ENCODE results near the gene ALK.

ALK gene

GRCh38 chr2:29440921-29441623 is 480.3 kb downstream of the ALK start:
- no peak overlapping the region for H3K4me3 Mint-ChIP-seq
- H3K9me3 Mint-ChIP-seq: no peaks in the 10 kb centered on the region
- DNase-seq (no peak), ATAC-seq (no peak)
- H3K27me3 Mint-ChIP-seq: peaks cover 2% of the 10 kb centered on the region
- H3K36me3 Mint-ChIP-seq (ENCODE audit: low read depth): no peaks in the 10 kb centered on the region
- no peaks in the 10 kb centered on the region for H3K4me1 Mint-ChIP-seq
- no peak overlapping the region for H3K27ac Mint-ChIP-seq

- Mint-ChIP-seq H3K27ac (no peak overlapping the region), H3K27me3 (peaks cover 2% of the 10 kb centered on the region), H3K4me3 (no peak overlapping the region), H3K36me3 (ENCODE audit: low read depth) (no peaks in the 10 kb centered on the region), H3K4me1 (no peaks in the 10 kb centered on the region), H3K9me3 (no peaks in the 10 kb centered on the region)
- ATAC-seq: no peak
- no peak for DNase-seq
Observed at GRCh38 chr2:29433920-29434319, 487.5 kb downstream of the ALK start.

- H3K9me3 Mint-ChIP-seq: no peaks in the 10 kb centered on the region
- H3K4me1 Mint-ChIP-seq: no peaks in the 10 kb centered on the region
- H3K36me3 Mint-ChIP-seq (ENCODE audit: low read depth): no peaks in the 10 kb centered on the region
- DNase-seq (no peak), ATAC-seq (no peak)
- no peak overlapping the region for H3K27ac Mint-ChIP-seq
- peaks cover 2% of the 10 kb centered on the region for H3K27me3 Mint-ChIP-seq
- no peak overlapping the region for H3K4me3 Mint-ChIP-seq
Observed at GRCh38 chr2:29433128-29433527, 488.3 kb downstream of the ALK start.

DNA sequence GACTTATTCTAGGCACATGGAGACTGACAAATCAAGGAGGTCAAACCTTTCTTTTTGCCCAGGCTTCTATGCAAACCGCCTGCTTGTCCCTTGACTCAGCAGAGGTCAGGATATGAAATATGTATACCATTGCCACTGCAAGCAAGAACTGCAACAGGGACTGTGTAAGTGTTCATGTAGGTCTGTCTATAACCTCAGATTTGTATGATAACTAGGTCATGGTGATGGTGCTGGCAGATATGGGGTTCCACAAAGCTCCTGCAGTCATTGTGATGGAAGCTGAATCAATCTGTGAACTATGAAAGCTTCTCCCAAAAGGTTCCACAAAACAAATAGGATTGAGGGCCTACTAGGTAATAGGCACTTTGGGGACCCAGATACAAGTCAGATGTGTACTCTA is 489.9 kb downstream of the ALK start:
- no peaks in the 10 kb centered on the region for H3K4me1 Mint-ChIP-seq
- peaks cover 2% of the 10 kb centered on the region for H3K27me3 Mint-ChIP-seq
- DNase-seq (no peak), ATAC-seq (no peak)
- no peak overlapping the region for H3K4me3 Mint-ChIP-seq
- H3K27ac Mint-ChIP-seq: no peak overlapping the region
- no peaks in the 10 kb centered on the region for H3K9me3 Mint-ChIP-seq
- H3K36me3 Mint-ChIP-seq (ENCODE audit: low read depth): no peaks in the 10 kb centered on the region

DNA sequence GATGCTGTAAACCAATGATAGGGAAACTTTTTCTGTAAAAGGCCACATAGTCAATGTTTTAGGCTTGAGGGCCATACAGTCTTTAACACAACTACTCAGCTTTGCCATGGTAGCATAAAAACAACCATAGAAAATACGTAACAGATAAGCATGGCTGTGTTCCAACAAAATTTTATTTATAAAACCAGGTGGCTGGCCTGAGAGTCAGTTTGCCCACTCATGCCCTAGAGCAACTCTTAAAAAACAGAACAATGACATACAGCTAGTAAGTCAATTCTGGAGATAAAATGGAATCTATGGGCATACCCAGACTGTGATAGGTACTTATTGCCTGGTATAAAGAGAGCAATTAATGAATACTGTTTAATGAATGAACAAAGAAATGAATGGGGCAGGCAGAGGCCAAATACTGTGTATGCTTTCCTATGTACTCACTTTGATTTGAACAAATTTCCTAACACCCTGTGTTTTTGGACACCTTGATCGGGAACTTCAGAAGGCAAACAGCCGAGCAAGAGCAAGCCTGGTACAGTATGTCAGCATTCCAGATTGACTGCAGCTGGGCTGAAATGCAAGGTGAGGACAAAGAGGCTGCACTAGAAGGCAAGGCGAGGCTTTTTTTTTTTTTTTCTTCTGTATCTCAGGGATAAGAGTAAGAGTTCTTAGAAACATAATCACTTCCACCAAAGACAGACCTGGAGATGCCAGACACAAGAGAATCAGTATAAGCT is 490.8 kb downstream of the ALK start:
- peaks cover 2% of the 10 kb centered on the region for H3K27me3 Mint-ChIP-seq
- H3K27ac Mint-ChIP-seq: no peak overlapping the region
- H3K36me3 Mint-ChIP-seq (ENCODE audit: low read depth): no peaks in the 10 kb centered on the region
- DNase-seq (no peak), ATAC-seq (no peak)
- no peaks in the 10 kb centered on the region for H3K9me3 Mint-ChIP-seq
- H3K4me1 Mint-ChIP-seq: no peaks in the 10 kb centered on the region
- no peak overlapping the region for H3K4me3 Mint-ChIP-seq

- no peak overlapping the region for H3K4me3 Mint-ChIP-seq
- H3K36me3 Mint-ChIP-seq (ENCODE audit: low read depth): no peaks in the 10 kb centered on the region
- ATAC-seq (no peak), DNase-seq (no peak)
- H3K27ac Mint-ChIP-seq: no peak overlapping the region
- no peaks in the 10 kb centered on the region for H3K4me1 Mint-ChIP-seq
- H3K27me3 Mint-ChIP-seq: peaks cover 3% of the 10 kb centered on the region
- H3K9me3 Mint-ChIP-seq: no peaks in the 10 kb centered on the region
Observed at GRCh38 chr2:29426354-29426753, 495.0 kb downstream of the ALK start.

DNA sequence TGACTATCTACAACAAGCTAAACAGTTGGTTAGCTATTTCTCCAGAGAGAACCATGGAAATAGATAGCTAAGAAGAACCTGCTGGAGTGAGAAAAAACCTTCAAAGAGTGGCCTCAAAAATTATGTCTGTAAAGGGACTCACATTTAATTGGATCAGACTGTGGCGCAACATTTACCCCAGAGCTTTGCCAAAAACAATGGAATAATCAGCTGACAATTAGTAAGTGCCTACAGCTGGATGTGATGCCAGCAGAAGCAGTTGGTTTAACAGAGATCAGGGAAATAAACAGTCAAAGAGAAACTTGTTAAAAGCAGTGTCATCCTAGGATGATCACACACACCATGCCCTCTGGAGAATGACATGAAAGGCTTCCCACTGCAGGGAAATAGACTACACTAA is 495.5 kb downstream of the ALK start:
- H3K4me1 Mint-ChIP-seq: no peaks in the 10 kb centered on the region
- no peak for ATAC-seq
- no peak overlapping the region for H3K4me3 Mint-ChIP-seq
- H3K9me3 Mint-ChIP-seq: no peaks in the 10 kb centered on the region
- no peaks in the 10 kb centered on the region for H3K36me3 Mint-ChIP-seq (ENCODE audit: low read depth)
- H3K27me3 Mint-ChIP-seq: peaks cover 3% of the 10 kb centered on the region
- DNase-seq: no peak
- no peak overlapping the region for H3K27ac Mint-ChIP-seq

GRCh38 chr2:29423061-29423666 is 498.2 kb downstream of the ALK start:
- no peaks in the 10 kb centered on the region for H3K36me3 Mint-ChIP-seq (ENCODE audit: low read depth)
- H3K9me3 Mint-ChIP-seq: no peaks in the 10 kb centered on the region
- peaks cover 6% of the 10 kb centered on the region for H3K27me3 Mint-ChIP-seq
- ATAC-seq (no peak), DNase-seq (no peak)
- no peak overlapping the region for H3K4me3 Mint-ChIP-seq
- H3K4me1 Mint-ChIP-seq: no peaks in the 10 kb centered on the region
- H3K27ac Mint-ChIP-seq: no peak overlapping the region

GRCh38 chr2:29420999-29421782 is 500.2 kb downstream of the ALK start:
- Mint-ChIP-seq H3K9me3 (no peaks in the 10 kb centered on the region), H3K27me3 (peaks cover 6% of the 10 kb centered on the region), H3K4me1 (no peaks in the 10 kb centered on the region), H3K36me3 (ENCODE audit: low read depth) (no peaks in the 10 kb centered on the region), H3K27ac (no peak overlapping the region), H3K4me3 (no peak overlapping the region)
- ATAC-seq (no peak), DNase-seq (no peak)

- DNase-seq (no peak), ATAC-seq (no peak)
- Mint-ChIP-seq H3K4me3 (no peak overlapping the region), H3K27me3 (peaks cover 6% of the 10 kb centered on the region), H3K36me3 (ENCODE audit: low read depth) (no peaks in the 10 kb centered on the region), H3K4me1 (no peaks in the 10 kb centered on the region), H3K27ac (no peak overlapping the region), H3K9me3 (no peaks in the 10 kb centered on the region)
Observed at GRCh38 chr2:29420464-29420863, 500.9 kb downstream of the ALK start.

- H3K4me3 Mint-ChIP-seq: no peak overlapping the region
- peaks cover 3% of the 10 kb centered on the region for H3K27me3 Mint-ChIP-seq
- H3K27ac Mint-ChIP-seq: no peak overlapping the region
- no peak for DNase-seq
- no peaks in the 10 kb centered on the region for H3K36me3 Mint-ChIP-seq (ENCODE audit: low read depth)
- ATAC-seq: no peak
- no peaks in the 10 kb centered on the region for H3K4me1 Mint-ChIP-seq
- H3K9me3 Mint-ChIP-seq: no peaks in the 10 kb centered on the region
Observed at GRCh38 chr2:29417630-29418029, 503.8 kb downstream of the ALK start.

- Mint-ChIP-seq H3K27me3 (no peaks in the 10 kb centered on the region), H3K9me3 (no peaks in the 10 kb centered on the region), H3K27ac (no peak overlapping the region), H3K36me3 (ENCODE audit: low read depth) (no peaks in the 10 kb centered on the region), H3K4me3 (no peak overlapping the region), H3K4me1 (no peaks in the 10 kb centered on the region)
- ATAC-seq: no peak
- DNase-seq: no peak
Observed at GRCh38 chr2:29412197-29412925, 509.0 kb downstream of the ALK start.

DNA sequence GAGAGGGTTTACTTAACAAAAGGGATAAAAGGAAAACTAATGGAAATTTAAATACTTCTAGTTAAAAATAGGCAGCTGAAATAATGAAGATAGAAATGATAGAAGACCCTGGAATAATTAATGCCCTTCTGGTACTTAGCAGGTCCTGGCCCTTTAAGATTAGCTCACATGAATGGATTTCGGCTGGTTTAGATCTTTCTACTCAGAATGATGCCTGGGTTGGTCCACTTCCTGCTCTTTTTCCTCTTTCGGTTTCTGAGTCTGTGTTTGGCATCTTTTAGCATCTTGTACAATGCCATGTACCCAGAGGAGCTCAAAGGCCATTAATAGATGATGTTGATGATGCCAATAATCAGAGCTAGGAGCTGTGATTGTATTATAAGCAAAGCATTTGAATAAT is 515.7 kb downstream of the ALK start:
- Mint-ChIP-seq H3K9me3 (no peaks in the 10 kb centered on the region), H3K4me3 (no peak overlapping the region), H3K4me1 (no peaks in the 10 kb centered on the region), H3K27me3 (no peaks in the 10 kb centered on the region), H3K36me3 (ENCODE audit: low read depth) (no peaks in the 10 kb centered on the region), H3K27ac (no peak overlapping the region)
- no peak for DNase-seq
- ATAC-seq: no peak

GRCh38 chr2:29405266-29405665 is 516.1 kb downstream of the ALK start:
- Mint-ChIP-seq H3K27me3 (no peaks in the 10 kb centered on the region), H3K4me3 (no peak overlapping the region), H3K4me1 (no peaks in the 10 kb centered on the region), H3K9me3 (no peaks in the 10 kb centered on the region), H3K27ac (no peak overlapping the region), H3K36me3 (ENCODE audit: low read depth) (no peaks in the 10 kb centered on the region)
- ATAC-seq (no peak), DNase-seq (no peak)
